Measurements from ENCODE around the gene INPP5D.

INPP5D gene

GRCh38 chr2:233032551-233033320 lies 27.4 kb upstream of the INPP5D start, which contains the start of gene NEU2:
Gene NEU2, plus strand, starts transcription at chr2:233032672. Its CDS starts 0 bp downstream, at chr2:233032672.
- no peak for TF ChIP-seq CTCF (IDR thresholded peaks at IDR 0.05; ENCODE audit: insufficient read depth, low read depth, low read length, missing control alignments)
- no peak within 1 kb of the TSS for H3K4me3 ChIP-seq (ENCODE audit: low read length)
- no peak for DNase-seq (ENCODE audit: low read depth)

GRCh38 chr2:233033672-233034071 lies 26.5 kb upstream of the INPP5D start:
- TF ChIP-seq CTCF (IDR thresholded peaks at IDR 0.05; ENCODE audit: insufficient read depth, low read depth, low read length, missing control alignments): no peak
- peak; percentile 51 for DNase-seq (ENCODE audit: low read depth)
- no peak overlapping the region for H3K4me3 ChIP-seq (ENCODE audit: low read length)

- no peak for TF ChIP-seq CTCF (IDR thresholded peaks at IDR 0.05; ENCODE audit: insufficient read depth, low read depth, low read length, missing control alignments)
- H3K4me3 ChIP-seq (ENCODE audit: low read length): no peak overlapping the region
Measured at GRCh38 chr2:233034091-233034882, 25.9 kb upstream of the INPP5D start.

GRCh38 chr2:233035426-233036161 lies 24.5 kb upstream of the INPP5D start:
- H3K4me3 ChIP-seq (ENCODE audit: low read length): no peak overlapping the region
- TF ChIP-seq CTCF (IDR thresholded peaks at IDR 0.05; ENCODE audit: insufficient read depth, low read depth, low read length, missing control alignments): no peak
- no peak for DNase-seq (ENCODE audit: low read depth)

More at GRCh38 chr2:233034091-233034882, 25.9 kb upstream of the INPP5D start:
- DNase-seq (ENCODE audit: low read depth): no peak

GRCh38 chr2:233036162-233036838 lies 23.8 kb upstream of the INPP5D start:
- no peak for TF ChIP-seq CTCF (IDR thresholded peaks at IDR 0.05; ENCODE audit: insufficient read depth, low read depth, low read length, missing control alignments)
- DNase-seq (ENCODE audit: low read depth): no peak
- H3K4me3 ChIP-seq (ENCODE audit: low read length): no peak overlapping the region

- peak; percentile 60 for DNase-seq (ENCODE audit: low read depth)
- TF ChIP-seq CTCF (IDR thresholded peaks at IDR 0.05; ENCODE audit: insufficient read depth, low read depth, low read length, missing control alignments): no peak
Measured at GRCh38 chr2:233037078-233037477, 23.1 kb upstream of the INPP5D start.

More at GRCh38 chr2:233037078-233037477, 23.1 kb upstream of the INPP5D start:
- no peak overlapping the region for H3K4me3 ChIP-seq (ENCODE audit: low read length)

Data from epithelial cell of esophagus (primary cell).